RWPE2 (cell line): ENCODE measurements around the gene TTLL3.
A peak's percentile ranks its signal among the peaks of the same experiment; 100 is the strongest.

ENCODE experiments used
- ATAC-seq: fragments of 200-7000 bp; cut with Tn5 transposase; 3 replicates; pipeline ENCODE4 v1.9.1; 2021; ENCODE audit warnings: low read depth
- DNase-seq: peaks from one replicate; pipeline ENCODE4 v3.0.0-alpha.2; 2020; ENCODE audit warnings: low spot score
- H3K27ac ChIP-seq: fragments of 450-650 bp; 2 replicates; pipeline ENCODE4 v1.5.1; 2017; ENCODE audit warnings: mild to moderate bottlenecking; ENCODE audit not compliant: poor library complexity, severe bottlenecking
- H3K27me3 ChIP-seq: fragments of 250-450 bp; sonication (Bioruptor Pico); 2 replicates; pipeline ENCODE4 v1.5.1; 2021; ENCODE audit warnings: mild to moderate bottlenecking, moderate library complexity; ENCODE audit not compliant: insufficient read depth, poor library complexity, severe bottlenecking
- H3K36me3 ChIP-seq: fragments of 250-450 bp; sonication (Bioruptor Pico); 2 replicates; pipeline ENCODE4 v1.5.1; 2020; ENCODE audit warnings: low read depth, mild to moderate bottlenecking, moderate library complexity
- H3K4me1 ChIP-seq: fragments of 250-450 bp; sonication (Bioruptor Pico); 2 replicates; pipeline ENCODE4 v1.5.1; 2021; ENCODE audit warnings: mild to moderate bottlenecking, moderate library complexity; ENCODE audit not compliant: insufficient read depth, poor library complexity, severe bottlenecking
- H3K4me3 ChIP-seq: fragments of 250-450 bp; sonication (Bioruptor Pico); 2 replicates; pipeline ENCODE4 v1.5.1; 2021; ENCODE audit warnings: mild to moderate bottlenecking, moderate library complexity; ENCODE audit not compliant: severe bottlenecking
- H3K9me3 ChIP-seq: fragments of 250-450 bp; sonication (Bioruptor Pico); 2 replicates; pipeline ENCODE4 v1.5.1; 2021; ENCODE audit warnings: mild to moderate bottlenecking, moderate library complexity; ENCODE audit not compliant: severe bottlenecking
- CTCF ChIP-seq: fragments of 450-650 bp; IDR thresholded peaks from one replicate; pipeline ENCODE4 v1.5.1; 2017; ENCODE audit warnings: mild to moderate bottlenecking, moderate library complexity; ENCODE audit not compliant: poor library complexity, severe bottlenecking

TTLL3 gene

GRCh38 chr3:9809615-9810432 lies at the start of gene TTLL3:
Gene TTLL3, plus strand, starts transcription at chr3:9810262. Its CDS starts 400 bp downstream, at chr3:9810662.
- ATAC-seq, result peak; percentile 69
- H3K4me1 ChIP-seq, result no peaks in the 10 kb centered on the region
- peak; percentile 73 for DNase-seq
- peaks cover 25% of the 10 kb centered on the region for H3K36me3 ChIP-seq
- H3K9me3 ChIP-seq, result no peaks in the 10 kb centered on the region
- H3K27me3 ChIP-seq, result no peaks in the 10 kb centered on the region
- H3K4me3 ChIP-seq, result peak within 1 kb of the TSS; percentile 45
- peak within 1 kb of the TSS; percentile 61 for H3K27ac ChIP-seq
- TF ChIP-seq CTCF, result no peak

- H3K36me3 ChIP-seq, result peaks cover 29% of the 10 kb centered on the region
- no peaks in the 10 kb centered on the region for H3K4me1 ChIP-seq
- H3K4me3 ChIP-seq, result no peak overlapping the region
- no peak overlapping the region for H3K27ac ChIP-seq
- no peaks in the 10 kb centered on the region for H3K9me3 ChIP-seq
- ATAC-seq (no peak), DNase-seq (no peak)
- no peak for TF ChIP-seq CTCF
- no peaks in the 10 kb centered on the region for H3K27me3 ChIP-seq
These were observed 49.1 kb upstream of the TTLL3 start for GRCh38 chr3:9760779-9761505.

- no peak overlapping the region for H3K27ac ChIP-seq
- H3K27me3 ChIP-seq, result no peaks in the 10 kb centered on the region
- no peak for ATAC-seq
- H3K4me3 ChIP-seq, result no peak overlapping the region
- H3K4me1 ChIP-seq, result no peaks in the 10 kb centered on the region
- no peak for DNase-seq
- TF ChIP-seq CTCF, result no peak
- peaks cover 19% of the 10 kb centered on the region for H3K36me3 ChIP-seq
- no peaks in the 10 kb centered on the region for H3K9me3 ChIP-seq
These were observed 48.1 kb upstream of the TTLL3 start for GRCh38 chr3:9761919-9762318.

- H3K27me3 ChIP-seq, result no peaks in the 10 kb centered on the region
- TF ChIP-seq CTCF, result no peak
- H3K9me3 ChIP-seq, result no peaks in the 10 kb centered on the region
- H3K27ac ChIP-seq, result no peak overlapping the region
- no peak overlapping the region for H3K4me3 ChIP-seq
- peaks cover 14% of the 10 kb centered on the region; the same call in 1 of the 2 replicates for H3K36me3 ChIP-seq
- no peak for ATAC-seq
- H3K4me1 ChIP-seq, result no peaks in the 10 kb centered on the region
- no peak for DNase-seq
These were observed 47.2 kb upstream of the TTLL3 start for GRCh38 chr3:9762871-9763270.
